Thyroid gland (tissue), 4 donors: ENCODE measurements around the gene FOXC1. TPM values are rescaled to one million over a fixed set of nuclear protein-coding genes. Genes with fewer than 3 reads are reported as not detected.
A peak's percentile ranks its signal among the peaks of the same experiment; 100 is the strongest.

Experiments
- DNase-seq, 2 donors: peaks; one replicate each; pipeline ENCODE4 v3.0.0-alpha.2; 2019
- H3K27ac ChIP-seq, 3 donors: fragments of 200-600 bp; sonication (generic); 1 replicate in 2 of 3; 2 replicates in 1 of 3; pipeline ENCODE4 v1.5.1; 2016 to 2019; ENCODE audit warnings: mild to moderate bottlenecking in 1 of 3, moderate library complexity in 1 of 3
- H3K27me3 ChIP-seq: fragments of 200-600 bp; sonication (generic); one replicate; pipeline ENCODE4 v1.5.1; 2019
- H3K36me3 ChIP-seq, 2 donors: fragments of 200-600 bp; sonication (generic); one replicate each; pipeline ENCODE4 v1.5.1; 2016 to 2019
- H3K4me1 ChIP-seq, 2 donors: fragments of 200-600 bp; sonication (generic); one replicate each; pipeline ENCODE4 v1.5.1; 2017 to 2019
- H3K4me3 ChIP-seq, 3 donors: fragments of 200-600 bp; sonication (generic); replicated peaks in 1 of 3; 1 replicate in 2 of 3; 2 replicates in 1 of 3; pipeline ENCODE4 v1.5.1; 2016; ENCODE audit warnings: mild to moderate bottlenecking in 1 of 3
- H3K9me3 ChIP-seq: fragments of 200-600 bp; sonication (generic); one replicate; pipeline ENCODE4 v1.5.1; 2017
- CTCF ChIP-seq, 6 experiments: fragments of 200-600 bp in 3 of 6; fragments of 450-650 bp in 3 of 6; sonication (generic) in 3 of 6; IDR thresholded peaks; one replicate each; pipeline ENCODE4 v1.5.1; 2016 to 2019; ENCODE audit warnings: antibody characterized with exemption in 6 of 6, mild to moderate bottlenecking in 2 of 6, inconsistent platforms in 1 of 6, moderate library complexity in 1 of 6
- POLR2A ChIP-seq, 2 donors: fragments of 450-650 bp; IDR thresholded peaks; one replicate each; pipeline ENCODE4 v1.6.1; 2017; ENCODE audit warnings: antibody characterized with exemption in 2 of 2, mild to moderate bottlenecking in 2 of 2, moderate library complexity in 1 of 2
- WGBS, 2 donors: methylation state at CpG; one replicate each; pipeline ENCODE4 v1.1.5; 2017; 5-methylcytosine and 5-hydroxymethylcytosine counted together
- intact Hi-C: fragments of 100-400 bp; cut with DNase I; formaldehyde crosslinking; loops from one replicate; pipeline ENCODE4 v1.15.1; 2023
- total RNA-seq, 4 donors: library from RNA; depleted of rRNA; stranded (reverse); fragments of >200 nt; gene quantifications; one replicate each; pipeline ENCODE4 v1.2.3, GENCODE V29; 2016

The FOXC1 gene
- total RNA-seq, 4 donors from 2014 or later: 3.8 to 8.1 (median 5.5) TPM

DNA sequence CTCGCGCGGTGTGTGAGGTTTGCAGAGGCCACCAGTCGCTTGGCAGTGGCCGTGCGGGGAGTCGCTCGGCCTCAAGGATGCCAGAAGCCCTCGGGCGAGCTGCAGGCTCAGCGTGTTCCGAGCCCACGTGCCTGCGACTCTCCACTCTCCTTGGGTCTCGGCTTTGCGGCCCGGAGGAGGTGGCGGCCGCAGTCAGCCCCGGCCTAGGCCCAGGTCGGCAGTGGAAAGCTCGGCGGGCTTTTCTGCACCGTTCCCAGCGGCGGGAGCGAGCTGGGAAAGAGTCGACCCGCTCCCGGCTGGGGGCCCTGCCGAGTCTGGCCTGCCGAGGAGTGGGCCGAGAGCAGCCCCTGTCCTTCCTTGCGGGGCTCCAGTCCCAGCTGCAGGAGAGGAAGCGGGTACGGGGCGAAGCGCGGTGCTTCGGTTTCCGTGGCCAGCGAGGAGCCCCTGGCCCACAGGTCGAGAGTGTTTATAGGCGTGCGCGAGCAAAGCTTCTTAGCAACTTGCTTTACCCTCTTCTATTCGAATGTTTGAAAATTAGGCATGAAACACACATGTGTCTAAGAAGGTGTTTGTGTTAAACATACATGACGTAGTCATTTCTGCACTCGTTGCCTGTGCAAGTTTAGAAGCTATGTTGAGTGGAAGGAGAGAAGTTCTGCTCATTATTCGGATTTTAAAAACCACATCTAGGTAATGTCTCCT, 5.6 kb downstream of the FOXC1 start:
- peaks cover 11 to 35% of the 10 kb centered on the region in 2 donors for H3K4me1 ChIP-seq
- H3K27ac ChIP-seq: peak overlapping the region; percentile 19 to 78 (median 67)
- peak overlapping the region in 1 of 3 donors; percentile 56 for H3K4me3 ChIP-seq
- no peaks in the 10 kb centered on the region for H3K36me3 ChIP-seq
- peaks cover 35% of the 10 kb centered on the region for H3K27me3 ChIP-seq
- TF ChIP-seq POLR2A (IDR thresholded peaks at IDR 0.05) (no peak), CTCF (IDR thresholded peaks at IDR 0.05) (no peak)
- no peaks in the 10 kb centered on the region for H3K9me3 ChIP-seq
- no peak for DNase-seq
- WGBS, 2 donors: 72 to 81% methylated on average over 18 to 34 of the region's 50 CpGs
- intact Hi-C loops: no loop called here

DNA sequence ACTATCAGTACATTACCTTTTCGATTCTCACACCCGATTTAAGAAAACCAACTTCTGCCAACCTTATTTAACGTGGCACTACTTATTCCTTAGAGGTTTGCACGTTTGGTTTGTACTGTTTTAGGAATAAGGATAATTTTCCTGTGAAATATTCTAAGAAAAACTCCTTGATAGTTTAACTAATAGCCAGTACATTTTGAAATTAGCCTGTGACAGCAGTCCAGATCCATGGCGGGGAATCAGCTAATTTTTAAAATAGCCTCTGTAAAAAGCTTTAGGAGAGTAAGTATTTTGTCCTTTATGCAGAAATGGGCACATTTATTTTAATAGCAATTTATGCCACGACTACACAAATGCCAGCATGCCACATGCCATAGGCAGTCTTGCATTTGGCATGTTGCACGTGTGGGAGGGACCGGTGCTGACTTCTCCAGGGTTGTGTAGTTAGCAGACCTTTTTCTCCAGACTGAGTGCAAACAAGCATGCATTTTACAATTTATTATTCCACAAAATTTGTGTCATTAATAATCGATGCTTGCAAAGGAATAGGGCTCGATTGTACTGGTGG, 6.2 kb downstream of the FOXC1 start:
- Histone ChIP-seq H3K27ac (peak overlapping the region in 2 of 3 donors; percentile 67 to 78), H3K27me3 (peaks cover 39% of the 10 kb centered on the region), H3K4me1 (peaks cover 11 to 39% of the 10 kb centered on the region in 2 donors), H3K9me3 (no peaks in the 10 kb centered on the region), H3K4me3 (no peak overlapping the region), H3K36me3 (no peaks in the 10 kb centered on the region)
- no peak for DNase-seq
- 85 to 89% methylated on average over 10 of the region's 10 CpGs for WGBS, 2 donors
- no peak for TF ChIP-seq CTCF (IDR thresholded peaks at IDR 0.05)
- no peak for TF ChIP-seq POLR2A (IDR thresholded peaks at IDR 0.05)
- intact Hi-C loops: no loop called here

DNA sequence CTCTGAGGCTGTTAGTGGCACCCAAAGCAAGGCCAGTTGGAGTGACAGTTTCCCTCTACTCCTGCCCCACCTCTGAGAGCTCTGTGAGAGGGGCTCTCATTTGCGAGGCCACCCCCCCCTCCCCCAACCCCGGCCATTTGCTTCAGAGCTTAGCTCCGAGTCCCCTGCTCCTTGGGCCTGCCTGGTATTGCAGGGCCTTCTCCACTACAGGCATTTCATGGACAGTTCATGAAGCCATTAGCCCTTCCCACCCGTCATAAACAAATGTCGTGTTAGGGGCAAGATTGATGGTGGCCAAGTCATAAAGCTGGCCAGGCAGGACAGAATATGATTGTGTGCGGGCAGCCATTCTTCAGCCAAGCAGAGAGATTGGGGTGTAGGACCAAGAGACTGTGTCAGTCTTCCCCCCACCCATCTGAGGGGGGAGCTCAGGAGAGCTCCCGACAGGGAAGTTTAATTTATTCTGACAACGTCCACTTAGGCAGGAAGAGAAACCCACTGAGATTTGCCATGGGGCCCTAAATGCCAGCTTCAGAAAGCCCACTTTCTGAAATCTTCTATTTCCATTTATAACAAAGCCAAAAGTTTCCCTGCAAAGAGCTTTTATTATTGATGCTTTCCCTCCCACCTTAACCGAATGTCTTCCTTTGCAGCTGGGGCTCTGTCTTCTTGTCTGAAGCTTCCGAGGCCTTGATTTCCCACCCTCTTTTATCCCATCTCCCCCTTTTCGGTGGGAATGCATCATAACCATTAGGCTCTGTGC, 7.2 kb downstream of the FOXC1 start:
- peaks cover 10 to 35% of the 10 kb centered on the region in 2 donors for H3K4me1 ChIP-seq
- peak overlapping the region in 1 of 3 donors; percentile 5 for H3K4me3 ChIP-seq
- H3K9me3 ChIP-seq: no peaks in the 10 kb centered on the region
- DNase-seq: no peak
- peak overlapping the region in 2 of 3 donors; percentile 45 to 46 for H3K27ac ChIP-seq
- H3K27me3 ChIP-seq: peaks cover 39% of the 10 kb centered on the region
- no peak for TF ChIP-seq POLR2A (IDR thresholded peaks at IDR 0.05)
- TF ChIP-seq CTCF (IDR thresholded peaks at IDR 0.05): no peak
- intact Hi-C loops: no loop called here
- H3K36me3 ChIP-seq: no peaks in the 10 kb centered on the region
- 82 to 86% methylated on average over 11 of the region's 11 CpGs for WGBS, 2 donors

- Histone ChIP-seq H3K36me3 (no peaks in the 10 kb centered on the region), H3K4me3 (peak overlapping the region in 1 of 3 donors; percentile 5), H3K4me1 (peaks cover 8 to 30% of the 10 kb centered on the region in 2 donors), H3K9me3 (no peaks in the 10 kb centered on the region), H3K27ac (peak overlapping the region; percentile 41 to 49 (median 46)), H3K27me3 (peaks cover 39% of the 10 kb centered on the region)
- intact Hi-C loops: no loop called here
- no peak for DNase-seq
- WGBS, 2 donors: 78 to 87% methylated on average over 20 to 21 of the region's 21 CpGs
- TF ChIP-seq POLR2A (IDR thresholded peaks at IDR 0.05): no peak
- no peak for TF ChIP-seq CTCF (IDR thresholded peaks at IDR 0.05)
Observed at GRCh38 chr6:1617466-1618310, 8.0 kb downstream of the FOXC1 start.
